ENCODE measurements around the gene RHOG.

The RHOG gene

GRCh38 chr11:3860375-3860774 is 19.6 kb upstream of the RHOG start:
- no peak overlapping the region for H3K27ac ChIP-seq (ENCODE audit: low read depth in 2 of 2, low read length in 2 of 2)
- peaks cover 33 to 49% of the 10 kb centered on the region in 2 donors for H3K4me1 ChIP-seq (ENCODE audit: control insufficient read depth in 2 of 2, insufficient read depth in 2 of 2, low read length in 2 of 2)
- no peaks in the 10 kb centered on the region for H3K36me3 ChIP-seq (ENCODE audit: control insufficient read depth in 2 of 2, insufficient read depth in 2 of 2, low read length in 2 of 2)
- H3K27me3 ChIP-seq (ENCODE audit: control insufficient read depth in 2 of 2, insufficient read depth in 2 of 2, low read length in 2 of 2) = no peaks in the 10 kb centered on the region
- peak overlapping the region in 1 of 2 donors; percentile 42 for H3K4me3 ChIP-seq (ENCODE audit: low read length in 2 of 2)
- H3K9me3 ChIP-seq (ENCODE audit: control insufficient read depth in 2 of 2, low read length in 2 of 2) = no peaks in the 10 kb centered on the region
- peak overlapping the region in 1 of 2 donors; percentile 26 for H3K9ac ChIP-seq (ENCODE audit: low read depth in 1 of 2, low read length in 2 of 2)

GRCh38 chr11:3859373-3859881 is 18.7 kb upstream of the RHOG start:
- H3K36me3 ChIP-seq (ENCODE audit: control insufficient read depth in 2 of 2, insufficient read depth in 2 of 2, low read length in 2 of 2) = no peaks in the 10 kb centered on the region
- peak overlapping the region in 1 of 2 donors; percentile 27 for H3K27ac ChIP-seq (ENCODE audit: low read depth in 2 of 2, low read length in 2 of 2)
- H3K4me1 ChIP-seq (ENCODE audit: control insufficient read depth in 2 of 2, insufficient read depth in 2 of 2, low read length in 2 of 2) = peaks cover 31 to 49% of the 10 kb centered on the region in 2 donors
- no peaks in the 10 kb centered on the region for H3K27me3 ChIP-seq (ENCODE audit: control insufficient read depth in 2 of 2, insufficient read depth in 2 of 2, low read length in 2 of 2)
- H3K9ac ChIP-seq (ENCODE audit: low read depth in 1 of 2, low read length in 2 of 2) = no peak overlapping the region
- peak overlapping the region; percentile 39 to 44 for H3K4me3 ChIP-seq (ENCODE audit: low read length in 2 of 2)
- no peaks in the 10 kb centered on the region for H3K9me3 ChIP-seq (ENCODE audit: control insufficient read depth in 2 of 2, low read length in 2 of 2)

DNA sequence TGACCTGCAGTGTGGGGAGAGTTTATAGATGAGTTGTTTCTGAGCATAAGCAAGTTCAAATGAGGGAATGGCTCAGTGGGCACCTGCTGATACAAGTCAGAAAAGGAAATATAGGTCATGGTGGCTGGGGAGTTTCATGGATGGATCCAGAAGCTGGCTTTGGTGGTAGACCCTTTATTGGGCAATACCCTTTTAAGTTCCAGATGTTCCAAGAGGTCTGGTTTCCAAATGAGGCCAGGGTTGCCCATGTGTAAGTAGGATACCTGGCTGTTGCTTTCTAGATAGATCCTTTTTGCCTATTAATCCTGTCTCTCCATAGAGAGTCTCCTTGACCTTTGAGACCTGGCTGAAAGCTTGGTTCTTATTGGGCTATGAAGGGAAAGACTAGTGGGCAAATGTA is 16.9 kb upstream of the RHOG start:
- no peak overlapping the region for H3K27ac ChIP-seq (ENCODE audit: low read depth in 2 of 2, low read length in 2 of 2)
- H3K4me1 ChIP-seq (ENCODE audit: control insufficient read depth in 2 of 2, insufficient read depth in 2 of 2, low read length in 2 of 2) = peaks cover 37 to 56% of the 10 kb centered on the region in 2 donors
- no peaks in the 10 kb centered on the region for H3K9me3 ChIP-seq (ENCODE audit: control insufficient read depth in 2 of 2, low read length in 2 of 2)
- no peak overlapping the region for H3K9ac ChIP-seq (ENCODE audit: low read depth in 1 of 2, low read length in 2 of 2)
- H3K36me3 ChIP-seq (ENCODE audit: control insufficient read depth in 2 of 2, insufficient read depth in 2 of 2, low read length in 2 of 2) = no peaks in the 10 kb centered on the region
- H3K4me3 ChIP-seq (ENCODE audit: low read length in 2 of 2) = peak overlapping the region; percentile 33 to 87
- H3K27me3 ChIP-seq (ENCODE audit: control insufficient read depth in 2 of 2, insufficient read depth in 2 of 2, low read length in 2 of 2) = no peaks in the 10 kb centered on the region

GRCh38 chr11:3856856-3857553 is 16.2 kb upstream of the RHOG start:
- peak overlapping the region in 1 of 2 donors; percentile 96 for H3K27ac ChIP-seq (ENCODE audit: low read depth in 2 of 2, low read length in 2 of 2)
- H3K9ac ChIP-seq (ENCODE audit: low read depth in 1 of 2, low read length in 2 of 2) = peak overlapping the region; percentile 77 to 83
- H3K36me3 ChIP-seq (ENCODE audit: control insufficient read depth in 2 of 2, insufficient read depth in 2 of 2, low read length in 2 of 2) = no peaks in the 10 kb centered on the region
- H3K4me1 ChIP-seq (ENCODE audit: control insufficient read depth in 2 of 2, insufficient read depth in 2 of 2, low read length in 2 of 2) = peaks cover 37 to 56% of the 10 kb centered on the region in 2 donors
- no peaks in the 10 kb centered on the region for H3K27me3 ChIP-seq (ENCODE audit: control insufficient read depth in 2 of 2, insufficient read depth in 2 of 2, low read length in 2 of 2)
- no peaks in the 10 kb centered on the region for H3K9me3 ChIP-seq (ENCODE audit: control insufficient read depth in 2 of 2, low read length in 2 of 2)
- H3K4me3 ChIP-seq (ENCODE audit: low read length in 2 of 2) = peak overlapping the region; percentile 84 to 87

DNA sequence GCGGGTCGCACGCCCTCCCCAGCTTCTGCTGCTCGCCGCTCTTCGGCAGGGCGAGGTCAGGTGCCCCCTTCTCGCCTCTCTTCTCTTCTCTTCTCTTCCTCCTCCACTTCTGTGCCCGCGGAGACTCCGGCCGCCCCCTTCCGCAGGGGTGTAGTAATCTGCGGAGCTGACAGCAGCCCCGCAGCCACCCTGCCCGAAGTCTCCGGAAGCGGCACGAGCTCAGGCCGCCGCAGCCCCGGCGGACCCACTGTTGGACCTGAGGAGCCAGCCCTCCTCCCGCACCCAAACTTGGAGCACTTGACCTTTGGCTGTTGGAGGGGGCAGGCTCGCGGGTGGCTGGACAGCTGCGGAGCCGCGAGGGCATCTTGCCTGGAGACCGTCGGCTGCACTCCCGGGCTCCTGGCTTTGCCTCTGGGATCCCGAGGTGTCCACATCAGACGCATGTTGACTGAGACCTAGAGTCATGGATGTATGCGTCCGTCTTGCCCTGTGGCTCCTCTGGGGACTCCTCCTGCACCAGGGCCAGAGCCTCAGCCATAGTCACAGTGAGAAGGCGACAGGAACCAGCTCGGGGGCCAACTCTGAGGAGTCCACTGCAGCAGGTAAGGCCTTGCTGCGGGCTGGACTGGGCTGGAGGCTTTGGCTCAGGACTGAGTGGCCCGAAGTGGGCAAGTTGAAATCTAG is 15.2 kb upstream of the RHOG start:
- peaks cover 37 to 55% of the 10 kb centered on the region in 2 donors for H3K4me1 ChIP-seq (ENCODE audit: control insufficient read depth in 2 of 2, insufficient read depth in 2 of 2, low read length in 2 of 2)
- peak overlapping the region; percentile 96 for H3K27ac ChIP-seq (ENCODE audit: low read depth in 2 of 2, low read length in 2 of 2)
- H3K9me3 ChIP-seq (ENCODE audit: control insufficient read depth in 2 of 2, low read length in 2 of 2) = no peaks in the 10 kb centered on the region
- peak overlapping the region; percentile 77 to 83 for H3K9ac ChIP-seq (ENCODE audit: low read depth in 1 of 2, low read length in 2 of 2)
- no peaks in the 10 kb centered on the region for H3K36me3 ChIP-seq (ENCODE audit: control insufficient read depth in 2 of 2, insufficient read depth in 2 of 2, low read length in 2 of 2)
- peak overlapping the region; percentile 84 to 87 for H3K4me3 ChIP-seq (ENCODE audit: low read length in 2 of 2)
- H3K27me3 ChIP-seq (ENCODE audit: control insufficient read depth in 2 of 2, insufficient read depth in 2 of 2, low read length in 2 of 2) = no peaks in the 10 kb centered on the region

GRCh38 chr11:3854977-3855807 is 14.4 kb upstream of the RHOG start, which contains the start of gene STIM1:
Gene STIM1 (plus strand): TSS chr11:3855664. CDS start chr11:3856271, 607 bp downstream.
- Histone ChIP-seq H3K27me3 (ENCODE audit: control insufficient read depth in 2 of 2, insufficient read depth in 2 of 2, low read length in 2 of 2) (no peaks in the 10 kb centered on the region), H3K36me3 (ENCODE audit: control insufficient read depth in 2 of 2, insufficient read depth in 2 of 2, low read length in 2 of 2) (no peaks in the 10 kb centered on the region), H3K4me3 (ENCODE audit: low read length in 2 of 2) (peak within 1 kb of the TSS; percentile 88), H3K9ac (ENCODE audit: low read depth in 1 of 2, low read length in 2 of 2) (peak within 1 kb of the TSS; percentile 84 to 91), H3K9me3 (ENCODE audit: control insufficient read depth in 2 of 2, low read length in 2 of 2) (no peaks in the 10 kb centered on the region), H3K27ac (ENCODE audit: low read depth in 2 of 2, low read length in 2 of 2) (peak within 1 kb of the TSS; percentile 96), H3K4me1 (ENCODE audit: control insufficient read depth in 2 of 2, insufficient read depth in 2 of 2, low read length in 2 of 2) (peaks cover 31 to 47% of the 10 kb centered on the region in 2 donors)

DNA sequence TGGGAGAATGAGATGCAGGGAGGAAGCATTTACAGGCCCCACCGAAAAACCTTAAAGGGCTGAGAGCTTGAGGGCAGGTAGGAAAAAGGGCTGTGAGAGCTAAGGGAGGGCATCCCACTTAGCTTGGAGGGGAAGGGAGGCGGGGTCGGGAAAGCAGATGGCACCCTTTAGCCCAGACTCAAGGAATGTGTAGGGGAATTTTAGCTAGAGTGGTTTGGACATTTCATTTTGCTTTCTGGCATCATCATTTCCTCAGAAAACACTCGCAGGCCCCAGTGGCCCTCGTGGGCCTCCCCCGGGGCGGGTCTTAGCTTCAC is 13.9 kb upstream of the RHOG start:
- Histone ChIP-seq H3K36me3 (ENCODE audit: control insufficient read depth in 2 of 2, insufficient read depth in 2 of 2, low read length in 2 of 2) (no peaks in the 10 kb centered on the region), H3K27me3 (ENCODE audit: control insufficient read depth in 2 of 2, insufficient read depth in 2 of 2, low read length in 2 of 2) (no peaks in the 10 kb centered on the region), H3K9me3 (ENCODE audit: control insufficient read depth in 2 of 2, low read length in 2 of 2) (no peaks in the 10 kb centered on the region), H3K4me3 (ENCODE audit: low read length in 2 of 2) (peak overlapping the region; percentile 88), H3K4me1 (ENCODE audit: control insufficient read depth in 2 of 2, insufficient read depth in 2 of 2, low read length in 2 of 2) (peaks cover 29 to 43% of the 10 kb centered on the region in 2 donors), H3K9ac (ENCODE audit: low read depth in 1 of 2, low read length in 2 of 2) (peak overlapping the region; percentile 62 to 70), H3K27ac (ENCODE audit: low read depth in 2 of 2, low read length in 2 of 2) (peak overlapping the region; percentile 81 to 96)

DNA sequence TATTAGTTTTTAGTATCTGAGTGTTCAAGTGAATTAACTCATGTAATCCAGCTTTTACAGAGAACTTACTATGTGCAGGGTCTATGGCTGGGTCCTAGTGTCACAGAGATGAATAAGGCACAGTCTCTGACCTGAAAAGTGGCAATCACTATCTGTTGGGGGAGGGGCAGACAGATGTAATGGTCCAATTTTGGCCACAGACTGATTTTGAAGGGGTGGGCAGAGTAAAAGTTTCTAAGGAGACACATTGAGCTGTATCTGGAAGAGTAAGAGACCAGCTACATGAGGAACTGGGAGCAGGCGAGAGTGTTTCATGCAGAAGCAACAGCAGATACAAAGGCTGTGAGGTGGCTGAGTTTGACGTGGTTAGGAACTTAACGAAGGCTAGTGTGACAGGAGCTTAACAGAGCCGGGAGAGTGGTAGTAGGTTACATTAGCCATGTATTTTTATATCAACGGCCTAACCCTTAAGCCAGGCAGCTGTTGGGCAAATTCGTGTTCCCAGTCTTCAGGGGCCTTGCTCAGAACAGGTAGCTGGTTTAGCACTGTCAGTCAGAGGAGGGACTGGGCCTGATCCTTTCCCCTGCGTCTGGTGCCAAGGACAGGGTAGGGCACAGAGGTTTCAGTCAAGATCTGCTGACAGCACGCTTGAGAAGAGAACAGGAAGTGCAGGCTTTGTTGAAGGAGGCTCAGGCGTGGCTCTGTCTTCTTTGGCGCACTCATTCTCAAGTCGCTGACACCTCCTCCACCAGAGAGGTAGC is 13.3 kb upstream of the RHOG start:
- H3K4me3 ChIP-seq (ENCODE audit: low read length in 2 of 2) = peak overlapping the region; percentile 88

DNA sequence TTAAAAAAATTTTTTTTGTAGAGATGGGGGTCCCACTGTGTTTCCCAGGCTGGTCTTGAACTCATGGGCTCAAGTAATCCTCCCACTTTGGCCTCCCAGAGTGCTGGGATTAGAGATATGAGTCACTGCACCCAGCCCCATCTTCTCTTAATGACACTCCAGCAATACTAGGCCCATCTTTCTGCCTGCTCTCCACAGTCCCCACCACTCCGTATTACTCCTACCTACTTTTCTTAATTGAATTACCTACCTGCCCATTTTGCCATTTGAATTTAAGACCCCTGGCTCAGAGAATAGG is 12.7 kb upstream of the RHOG start:
- H3K4me3 ChIP-seq (ENCODE audit: low read length in 2 of 2) = no peak overlapping the region
- H3K9me3 ChIP-seq (ENCODE audit: control insufficient read depth in 2 of 2, low read length in 2 of 2) = no peaks in the 10 kb centered on the region
- H3K36me3 ChIP-seq (ENCODE audit: control insufficient read depth in 2 of 2, insufficient read depth in 2 of 2, low read length in 2 of 2) = no peaks in the 10 kb centered on the region
- H3K9ac ChIP-seq (ENCODE audit: low read depth in 1 of 2, low read length in 2 of 2) = peak overlapping the region in 1 of 2 donors; percentile 70
- H3K4me1 ChIP-seq (ENCODE audit: control insufficient read depth in 2 of 2, insufficient read depth in 2 of 2, low read length in 2 of 2) = peaks cover 18 to 32% of the 10 kb centered on the region in 2 donors
- peak overlapping the region; percentile 81 to 96 for H3K27ac ChIP-seq (ENCODE audit: low read depth in 2 of 2, low read length in 2 of 2)
- no peaks in the 10 kb centered on the region for H3K27me3 ChIP-seq (ENCODE audit: control insufficient read depth in 2 of 2, insufficient read depth in 2 of 2, low read length in 2 of 2)

More for the DNA sequence above, 13.3 kb upstream of the RHOG start:
- Histone ChIP-seq H3K36me3 (ENCODE audit: control insufficient read depth in 2 of 2, insufficient read depth in 2 of 2, low read length in 2 of 2) (no peaks in the 10 kb centered on the region), H3K9me3 (ENCODE audit: control insufficient read depth in 2 of 2, low read length in 2 of 2) (no peaks in the 10 kb centered on the region), H3K27ac (ENCODE audit: low read depth in 2 of 2, low read length in 2 of 2) (peak overlapping the region; percentile 81 to 96), H3K27me3 (ENCODE audit: control insufficient read depth in 2 of 2, insufficient read depth in 2 of 2, low read length in 2 of 2) (no peaks in the 10 kb centered on the region), H3K9ac (ENCODE audit: low read depth in 1 of 2, low read length in 2 of 2) (peak overlapping the region; percentile 62 to 70), H3K4me1 (ENCODE audit: control insufficient read depth in 2 of 2, insufficient read depth in 2 of 2, low read length in 2 of 2) (peaks cover 24 to 38% of the 10 kb centered on the region in 2 donors)

Data from mucosa of rectum (tissue), 2 donors.